GM04503 (cell line): ENCODE results near the gene RCAN1.
A peak's percentile ranks its signal among the peaks of the same experiment; 100 is the strongest.

Source experiments
- DNase-seq: peaks from one replicate; pipeline ENCODE4 v3.0.0-alpha.2; 2012; ENCODE audit warnings: low read depth

Gene RCAN1

DNA sequence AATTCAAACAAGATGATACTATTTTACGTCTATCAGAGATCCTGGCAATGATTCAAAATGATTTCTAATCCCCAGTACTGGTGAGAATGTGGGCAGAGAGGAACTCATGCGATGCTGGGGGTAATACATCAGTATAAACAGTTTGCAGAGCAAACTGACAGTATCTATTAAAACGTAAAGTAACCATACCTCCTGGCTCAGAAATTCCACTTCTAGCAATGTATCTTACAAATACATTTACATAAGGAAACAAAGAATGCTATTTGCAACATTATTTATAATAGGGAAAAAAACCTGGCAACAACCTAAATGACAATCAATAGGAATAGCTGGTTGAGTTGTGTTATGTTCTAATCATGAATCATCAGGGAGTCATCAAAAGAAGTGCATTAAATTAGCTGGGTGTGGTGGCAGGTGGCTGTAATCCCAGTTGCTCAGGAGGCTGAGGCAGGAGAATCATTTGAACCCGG, 15.9 kb downstream of the RCAN1 start:
- DNase-seq, result no peak

DNA sequence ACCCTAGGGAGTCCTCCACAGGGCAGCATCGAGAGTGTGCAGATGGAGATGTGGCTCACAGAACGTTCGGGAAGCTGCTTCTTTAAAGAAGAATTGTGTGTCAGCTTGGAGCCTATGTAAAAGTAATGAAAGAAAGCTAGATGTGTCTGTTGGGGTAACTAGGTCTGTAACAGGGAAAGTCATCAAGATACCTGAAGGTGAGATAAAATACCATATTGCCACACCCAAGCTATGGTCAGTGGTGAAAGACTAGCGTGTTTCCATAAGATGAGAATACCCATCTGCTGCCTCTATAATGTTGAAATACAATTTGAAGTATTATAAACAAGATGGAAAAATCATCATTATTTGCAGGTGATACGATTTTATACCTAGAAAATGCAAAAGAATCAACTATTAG, 17.5 kb downstream of the RCAN1 start:
- DNase-seq, result no peak

- DNase-seq, result no peak
Measured at GRCh38 chr21:34596561-34597271, 18.2 kb downstream of the RCAN1 start.

DNA sequence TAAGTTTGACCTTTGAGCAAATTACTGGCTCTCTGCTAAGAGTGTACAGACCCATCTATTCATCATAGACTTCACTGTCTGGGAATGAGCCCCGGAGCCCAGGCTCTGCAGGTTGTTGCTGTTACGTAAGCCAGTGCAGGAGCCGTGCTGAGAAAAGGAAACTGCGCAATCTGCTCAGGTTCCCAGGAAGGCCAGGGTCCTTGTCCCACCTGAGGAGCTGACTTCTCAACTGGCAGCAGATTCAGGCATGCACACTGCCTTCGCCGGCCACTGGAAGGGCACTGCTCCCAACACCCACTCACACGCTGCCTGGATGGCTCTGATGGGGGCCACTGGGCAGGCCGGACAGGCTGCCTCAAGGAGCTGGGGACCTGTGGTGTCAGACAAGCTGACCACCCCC, 19.5 kb downstream of the RCAN1 start:
- no peak for DNase-seq

DNA sequence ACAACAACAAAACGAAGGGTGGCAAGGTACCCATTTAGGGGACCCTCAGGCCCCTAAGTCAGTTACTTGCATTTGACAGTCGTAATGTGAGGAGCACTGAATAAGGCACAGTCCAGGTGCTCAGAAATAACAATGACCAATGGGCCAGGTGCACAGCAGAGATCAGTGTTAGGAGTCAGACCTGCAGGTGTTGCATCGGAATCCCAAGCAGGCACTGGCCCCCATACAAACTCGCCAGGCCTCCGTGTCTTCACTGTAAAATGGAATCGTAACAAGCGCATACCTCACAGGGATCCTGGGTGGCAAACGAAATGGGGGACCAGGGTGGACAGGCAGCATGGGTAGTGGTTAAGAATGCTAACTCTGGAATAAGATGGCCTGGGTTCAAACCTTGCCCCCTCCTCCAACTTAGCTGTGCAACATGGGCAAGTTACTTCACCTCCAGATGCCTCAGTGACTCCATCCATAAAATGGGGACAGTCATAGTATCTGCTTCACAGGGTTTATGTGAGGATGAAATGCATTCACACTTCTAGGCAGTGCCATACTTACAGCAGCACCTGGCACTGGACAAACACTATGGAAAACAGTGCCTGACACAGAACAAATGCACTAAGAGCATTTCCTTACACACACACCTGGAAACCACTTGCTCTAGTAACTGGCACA, 20.2 kb downstream of the RCAN1 start:
- DNase-seq, result no peak

GRCh38 chr21:34593954-34594531, 20.9 kb downstream of the RCAN1 start:
- DNase-seq, result no peak

GRCh38 chr21:34593423-34593822, 21.5 kb downstream of the RCAN1 start:
- no peak for DNase-seq

DNA sequence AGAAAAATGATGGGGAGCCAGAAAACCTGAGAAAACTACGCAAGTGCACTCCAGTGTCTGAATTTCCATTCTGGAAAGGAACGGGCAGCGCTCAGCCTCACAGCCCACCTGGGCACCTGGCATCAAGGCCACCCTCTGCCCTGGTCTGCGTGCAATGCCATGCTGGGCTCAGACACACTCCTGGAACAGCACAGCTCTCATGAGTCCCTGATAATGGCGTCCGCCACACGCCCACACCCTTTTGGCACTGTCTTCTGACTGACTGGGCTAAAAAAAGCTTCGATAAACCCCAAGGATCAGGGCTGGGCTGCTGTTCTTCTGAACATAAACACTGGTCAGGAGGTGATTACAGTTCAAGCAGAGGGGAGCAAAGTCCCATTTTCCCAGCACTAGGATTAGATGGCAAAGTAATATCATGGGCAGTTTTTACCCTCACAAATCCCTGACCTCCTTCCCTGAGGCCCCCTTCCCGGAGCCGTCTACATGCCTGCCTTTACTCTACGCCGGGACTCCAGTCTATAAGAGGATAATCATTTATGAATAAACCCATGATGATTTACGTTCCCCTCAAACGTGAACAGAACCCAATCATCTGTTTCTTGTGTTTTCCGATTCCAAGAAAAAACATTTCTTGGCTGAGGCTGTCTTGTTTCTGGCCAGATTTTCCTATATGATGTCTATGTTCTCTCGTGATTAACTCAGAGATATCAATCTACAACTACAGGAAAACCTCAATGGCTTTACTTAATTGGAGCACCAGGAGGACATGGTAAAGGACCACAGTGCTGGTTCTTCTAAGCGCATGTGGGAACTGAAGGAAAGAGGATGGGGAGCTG, 22.6 kb downstream of the RCAN1 start:
- no peak for DNase-seq

- DNase-seq, result no peak
Measured at GRCh38 chr21:34590520-34590919, 24.4 kb downstream of the RCAN1 start.

GRCh38 chr21:34589511-34590282, 25.2 kb downstream of the RCAN1 start:
- no peak for DNase-seq

DNA sequence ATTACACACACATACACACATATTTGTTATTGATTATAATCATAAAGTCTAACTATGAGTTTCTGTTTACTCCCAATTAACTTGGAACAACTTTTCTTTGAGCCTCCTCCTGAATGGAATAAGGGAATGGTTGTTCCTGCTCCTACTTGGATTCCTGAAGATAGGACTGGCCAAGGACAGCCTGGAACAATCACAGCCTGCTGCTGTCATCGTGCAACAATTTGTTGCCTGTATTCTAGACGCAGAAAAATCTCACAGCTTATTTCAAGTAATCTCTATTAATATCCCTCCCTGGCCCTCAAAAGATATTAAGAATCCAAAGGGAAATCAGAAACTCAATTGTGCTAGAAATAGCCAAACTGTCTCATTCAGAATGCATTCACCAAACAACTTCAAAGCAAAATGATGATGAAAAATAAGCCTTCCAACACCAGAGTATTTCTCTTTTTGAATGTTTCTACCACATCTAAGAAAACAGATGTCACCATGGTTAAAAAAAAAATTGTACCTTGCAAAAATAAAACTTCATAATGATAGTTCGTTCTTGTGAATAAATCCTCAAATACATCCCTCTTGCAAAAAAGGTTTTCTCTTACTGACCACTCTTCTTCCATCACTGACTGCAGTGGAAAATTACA, 30.9 kb downstream of the RCAN1 start:
- DNase-seq, result no peak

- no peak for DNase-seq
Measured at GRCh38 chr21:34582506-34583150, 32.3 kb downstream of the RCAN1 start.

DNA sequence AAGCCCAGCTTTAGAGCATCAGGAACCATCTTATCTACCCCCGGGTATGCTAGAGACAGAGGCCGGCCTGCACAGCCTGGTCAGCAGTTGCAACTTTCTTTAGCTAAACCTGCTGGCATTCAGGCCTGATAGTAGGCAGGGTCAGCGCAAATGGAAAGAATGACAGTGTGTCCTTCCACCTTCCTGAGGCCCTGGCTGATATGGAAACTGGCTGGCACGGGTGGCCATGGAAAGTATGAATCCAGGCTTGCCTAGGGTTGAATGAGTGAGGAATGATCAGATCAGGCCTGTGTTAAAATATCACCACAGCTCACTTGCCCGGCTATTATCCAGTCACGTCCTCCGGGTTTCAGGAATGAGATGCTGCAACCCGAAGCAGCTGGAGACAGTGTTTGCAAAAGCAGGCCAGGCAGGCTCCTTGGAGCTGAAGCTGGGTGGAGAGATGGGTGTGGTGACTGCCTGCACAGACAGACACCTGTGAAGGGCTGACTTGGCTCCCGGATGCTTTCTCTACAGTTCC, 34.7 kb downstream of the RCAN1 start:
- no peak for DNase-seq

GRCh38 chr21:34579411-34579810, 35.5 kb downstream of the RCAN1 start:
- DNase-seq, result no peak

GRCh38 chr21:34576041-34576511, 38.8 kb downstream of the RCAN1 start:
- DNase-seq, result peak; percentile 12

- peak; percentile 12 for DNase-seq
Measured at GRCh38 chr21:34574601-34575529, 40.0 kb downstream of the RCAN1 start.

GRCh38 chr21:34571994-34572393, 42.9 kb downstream of the RCAN1 start:
- DNase-seq, result no peak

- no peak for DNase-seq
Measured at GRCh38 chr21:34570313-34570712, 44.6 kb downstream of the RCAN1 start.

DNA sequence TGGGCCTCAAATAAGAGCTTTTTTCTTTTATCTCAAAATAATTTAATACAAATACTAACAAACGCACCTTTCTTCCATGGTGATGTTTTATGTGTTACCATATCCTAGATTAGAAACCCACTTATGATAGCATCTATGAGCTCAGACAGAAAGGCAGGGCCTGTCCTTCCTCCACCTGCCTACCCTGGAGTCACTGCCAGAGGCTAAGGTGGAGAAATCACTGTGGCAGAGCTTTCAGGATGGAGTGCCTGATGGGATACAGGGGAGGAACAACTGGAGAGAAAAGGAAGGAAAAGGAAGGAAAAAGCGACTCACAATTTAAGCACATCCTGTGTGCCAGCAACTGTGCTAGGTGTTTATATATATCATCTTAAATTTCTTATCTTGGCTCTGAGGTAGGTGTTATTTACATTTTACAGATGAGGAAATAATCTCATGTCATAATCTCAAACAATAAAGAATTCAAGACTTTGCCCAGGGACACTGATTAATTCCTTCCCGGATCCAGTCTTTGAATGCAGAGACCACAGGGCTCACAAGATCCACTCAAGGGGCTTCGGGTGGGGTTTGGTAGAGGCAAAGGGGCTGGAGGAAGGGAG, 45.4 kb downstream of the RCAN1 start:
- no peak for DNase-seq
